Fibroblast of skin of back (primary cell): ENCODE results near the gene NOTCH2.

Experiments used
- DNase-seq: peaks from one replicate; pipeline ENCODE4 v3.0.0-alpha.2; 2013

The NOTCH2 gene

GRCh38 chr1:119902775-119903442, 166.6 kb downstream of the NOTCH2 start:
- no peak for DNase-seq

- no peak for DNase-seq
These were observed 170.3 kb downstream of the NOTCH2 start for GRCh38 chr1:119898981-119899720.

GRCh38 chr1:119898530-119898929, 170.9 kb downstream of the NOTCH2 start:
- DNase-seq: peak; percentile 13

- DNase-seq: no peak
These were observed 173.2 kb downstream of the NOTCH2 start, which contains the start of gene ADAM30 for GRCh38 chr1:119896303-119896702. TSS of gene ADAM30 (minus strand) at chr1:119896515. CDS start at chr1:119896336, 179 bp downstream.

- DNase-seq: no peak
These were observed 174.4 kb downstream of the NOTCH2 start for GRCh38 chr1:119895102-119895501.

GRCh38 chr1:119893827-119894700, 175.4 kb downstream of the NOTCH2 start:
- DNase-seq: no peak

- DNase-seq: no peak
These were observed 176.1 kb downstream of the NOTCH2 start for GRCh38 chr1:119893238-119893791.

GRCh38 chr1:119891386-119891785, 178.1 kb downstream of the NOTCH2 start:
- no peak for DNase-seq

GRCh38 chr1:119888476-119888875, 181.0 kb downstream of the NOTCH2 start:
- no peak for DNase-seq

- no peak for DNase-seq
These were observed 182.0 kb downstream of the NOTCH2 start for GRCh38 chr1:119887427-119887826.

GRCh38 chr1:119885903-119886783, 183.3 kb downstream of the NOTCH2 start:
- DNase-seq: peak; percentile 44

- DNase-seq: no peak
These were observed 184.8 kb downstream of the NOTCH2 start for GRCh38 chr1:119884711-119885110.

- DNase-seq: no peak
These were observed 185.6 kb downstream of the NOTCH2 start for GRCh38 chr1:119883826-119884225.

- no peak for DNase-seq
These were observed 187.1 kb downstream of the NOTCH2 start for GRCh38 chr1:119882132-119883049.

- no peak for DNase-seq
These were observed 189.7 kb downstream of the NOTCH2 start for GRCh38 chr1:119879510-119880434.

- no peak for DNase-seq
These were observed 191.3 kb downstream of the NOTCH2 start for GRCh38 chr1:119878171-119878570.

- DNase-seq: no peak
These were observed 195.3 kb downstream of the NOTCH2 start for GRCh38 chr1:119874186-119874585.

- peak; percentile 71 for DNase-seq
These were observed 196.1 kb downstream of the NOTCH2 start for GRCh38 chr1:119873135-119874015.
